Caco-2 (cell line): Measurements from ENCODE around the gene PLK5. TPM values are rescaled to one million over a fixed set of nuclear protein-coding genes. Genes with fewer than 3 reads are reported as not detected.
A peak's percentile ranks its signal among the peaks of the same experiment; 100 is the strongest.

ENCODE experiments used
- BruUV-seq: library from RNA; stranded (reverse); fragments of 400-500 nt; replicated peaks from 2 replicates; lab custom pipeline; 2021; lab: Mats Ljungman, UMichigan
- CTCF ChIA-PET: fragments of 300-600 bp; sonication (Branson Sonifier 250); formaldehyde crosslinking; loops from one replicate; lab custom pipeline; 2022; ENCODE audit warnings: antibody characterized with exemption; lab: Charles Lee
- POLR2A ChIA-PET: fragments of 300-600 bp; sonication (Branson Sonifier 250); formaldehyde crosslinking; loops from one replicate; lab custom pipeline; 2022; ENCODE audit warnings: antibody characterized with exemption; lab: Charles Lee
- DNase-seq, 2 experiments: peaks; one replicate each; pipeline versions ENCODE4 v3.0.0 to v3.0.0-alpha.2; 2020 to 2022
- H3K27me3 ChIP-seq: replicated peaks from 2 replicates; pipeline ENCODE4 v1.6.0; 2011; ENCODE audit warnings: low read length; ENCODE audit not compliant: control insufficient read depth, insufficient read depth
- H3K36me3 ChIP-seq: 2 replicates; pipeline ENCODE4 v1.5.1; 2011; ENCODE audit warnings: low read length; ENCODE audit not compliant: control insufficient read depth, insufficient read depth
- H3K4me1 ChIP-seq: fragments of 250-450 bp; sonication (Bioruptor Pico); 2 replicates; pipeline ENCODE4 v1.5.1; 2020; ENCODE audit warnings: mild to moderate bottlenecking
- H3K4me3 ChIP-seq: 2 replicates; pipeline ENCODE4 v1.5.1; 2011; ENCODE audit warnings: low read depth, mild to moderate bottlenecking, control low read depth, low read length
- H3K9me3 ChIP-seq: fragments of 250-450 bp; sonication (Bioruptor Pico); 2 replicates; pipeline ENCODE4 v1.5.1; 2020; ENCODE audit warnings: mild to moderate bottlenecking, moderate library complexity
- H3K27ac Mint-ChIP-seq: one replicate; pipeline ENCODE4 v1.8.0; 2022; ENCODE audit warnings: mixed read lengths; ENCODE audit not compliant: unreplicated experiment
- H3K27me3 Mint-ChIP-seq: one replicate; pipeline ENCODE4 v1.8.0; 2022; ENCODE audit warnings: mixed read lengths; ENCODE audit not compliant: insufficient read depth, unreplicated experiment
- H3K36me3 Mint-ChIP-seq: one replicate; pipeline ENCODE4 v1.8.0; 2022; ENCODE audit warnings: mild to moderate bottlenecking, mixed read lengths; ENCODE audit not compliant: insufficient read depth, unreplicated experiment
- H3K4me1 Mint-ChIP-seq: one replicate; pipeline ENCODE4 v1.8.0; 2022; ENCODE audit warnings: low read depth, mixed read lengths; ENCODE audit not compliant: unreplicated experiment
- H3K4me3 Mint-ChIP-seq: one replicate; pipeline ENCODE4 v1.8.0; 2022; ENCODE audit warnings: mild to moderate bottlenecking, moderate library complexity, mixed read lengths; ENCODE audit not compliant: unreplicated experiment
- H3K9me3 Mint-ChIP-seq: one replicate; pipeline ENCODE4 v1.8.0; 2022; ENCODE audit warnings: mixed read lengths; ENCODE audit not compliant: unreplicated experiment
- intact Hi-C: fragments of 100-400 bp; cut with micrococcal nuclease; formaldehyde crosslinking; loops from one replicate; pipeline ENCODE4 v1.10.0; 2022; ENCODE audit not compliant: unreplicated experiment
- total RNA-seq: library from RNA; stranded (reverse); gene quantifications from 2 replicates; pipeline ENCODE4 v1.2.3, GENCODE V29; 2022
- TF ChIP-seq, protein P1 (sequence below), 2 experiments: fragments of 200-600 bp in 1 of 2; IDR thresholded peaks; 1 replicate in 1 of 2; 2 replicates in 1 of 2; pipeline versions ENCODE4 v1.5.1 to v1.8.0; 2011 to 2022; ENCODE audit warnings: antibody characterized with exemption in 1 of 2, control low read depth in 1 of 2, inconsistent platforms in 1 of 2, low read depth in 1 of 2, low read length in 1 of 2, mild to moderate bottlenecking in 1 of 2, moderate library complexity in 1 of 2; ENCODE audit not compliant: insufficient read depth in 1 of 2, severe bottlenecking in 1 of 2, unreplicated experiment in 1 of 2

The PLK5 gene
- total RNA-seq, 1 experiment from 2014 or later = not detected

DNA sequence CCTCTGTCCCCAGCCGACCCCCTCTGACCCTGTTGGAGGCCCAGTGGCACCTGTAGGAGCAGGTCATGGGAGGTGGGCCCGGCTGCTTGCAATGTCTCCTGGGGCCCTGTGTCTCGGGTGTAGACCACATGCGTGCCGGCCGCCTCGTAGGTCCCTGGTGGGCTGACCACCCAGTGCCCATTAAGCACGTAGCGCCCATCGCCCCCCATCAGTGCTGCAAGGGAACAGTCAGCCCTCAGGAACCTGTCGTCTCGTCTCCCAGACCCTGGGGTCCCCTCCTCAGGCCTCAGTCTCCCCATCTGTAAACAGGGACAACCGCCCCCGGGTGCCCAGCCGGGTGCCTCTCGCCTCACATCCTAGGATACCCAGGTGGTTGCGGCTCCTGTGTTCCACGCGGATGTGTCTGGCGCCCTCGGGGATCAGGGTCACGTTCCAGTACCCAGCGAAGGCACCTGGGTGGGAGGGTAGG, 16.7 kb upstream of the PLK5 start:
- Mint-ChIP-seq H3K36me3 (peaks cover 37% of the 10 kb centered on the region), H3K27ac (peak overlapping the region; percentile 96), H3K4me3 (peak overlapping the region; percentile 94), H3K9me3 (no peaks in the 10 kb centered on the region), H3K27me3 (no peaks in the 10 kb centered on the region), H3K4me1 (peaks cover 12% of the 10 kb centered on the region)
- no peak overlapping the region for H3K4me3 ChIP-seq
- TF ChIP-seq, protein P1, sequence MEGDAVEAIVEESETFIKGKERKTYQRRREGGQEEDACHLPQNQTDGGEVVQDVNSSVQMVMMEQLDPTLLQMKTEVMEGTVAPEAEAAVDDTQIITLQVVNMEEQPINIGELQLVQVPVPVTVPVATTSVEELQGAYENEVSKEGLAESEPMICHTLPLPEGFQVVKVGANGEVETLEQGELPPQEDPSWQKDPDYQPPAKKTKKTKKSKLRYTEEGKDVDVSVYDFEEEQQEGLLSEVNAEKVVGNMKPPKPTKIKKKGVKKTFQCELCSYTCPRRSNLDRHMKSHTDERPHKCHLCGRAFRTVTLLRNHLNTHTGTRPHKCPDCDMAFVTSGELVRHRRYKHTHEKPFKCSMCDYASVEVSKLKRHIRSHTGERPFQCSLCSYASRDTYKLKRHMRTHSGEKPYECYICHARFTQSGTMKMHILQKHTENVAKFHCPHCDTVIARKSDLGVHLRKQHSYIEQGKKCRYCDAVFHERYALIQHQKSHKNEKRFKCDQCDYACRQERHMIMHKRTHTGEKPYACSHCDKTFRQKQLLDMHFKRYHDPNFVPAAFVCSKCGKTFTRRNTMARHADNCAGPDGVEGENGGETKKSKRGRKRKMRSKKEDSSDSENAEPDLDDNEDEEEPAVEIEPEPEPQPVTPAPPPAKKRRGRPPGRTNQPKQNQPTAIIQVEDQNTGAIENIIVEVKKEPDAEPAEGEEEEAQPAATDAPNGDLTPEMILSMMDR (IDR thresholded peaks at IDR 0.05; ENCODE audit: insufficient read depth in 1 of 2, low read depth in 1 of 2, low read length in 1 of 2, severe bottlenecking in 1 of 2, unreplicated experiment in 1 of 2) = no peak
- H3K4me1 ChIP-seq = peaks cover 32% of the 10 kb centered on the region
- intact Hi-C loops = no loop called here
- no peaks in the 10 kb centered on the region for H3K27me3 ChIP-seq
- ChIA-PET CTCF (no interaction called here), POLR2A (no interaction called here)
- no peaks in the 10 kb centered on the region for H3K9me3 ChIP-seq
- no TSS peak for BruUV-seq
- no peak for DNase-seq
- H3K36me3 ChIP-seq = peaks cover 1% of the 10 kb centered on the region; the same call in 1 of the 2 replicates

DNA sequence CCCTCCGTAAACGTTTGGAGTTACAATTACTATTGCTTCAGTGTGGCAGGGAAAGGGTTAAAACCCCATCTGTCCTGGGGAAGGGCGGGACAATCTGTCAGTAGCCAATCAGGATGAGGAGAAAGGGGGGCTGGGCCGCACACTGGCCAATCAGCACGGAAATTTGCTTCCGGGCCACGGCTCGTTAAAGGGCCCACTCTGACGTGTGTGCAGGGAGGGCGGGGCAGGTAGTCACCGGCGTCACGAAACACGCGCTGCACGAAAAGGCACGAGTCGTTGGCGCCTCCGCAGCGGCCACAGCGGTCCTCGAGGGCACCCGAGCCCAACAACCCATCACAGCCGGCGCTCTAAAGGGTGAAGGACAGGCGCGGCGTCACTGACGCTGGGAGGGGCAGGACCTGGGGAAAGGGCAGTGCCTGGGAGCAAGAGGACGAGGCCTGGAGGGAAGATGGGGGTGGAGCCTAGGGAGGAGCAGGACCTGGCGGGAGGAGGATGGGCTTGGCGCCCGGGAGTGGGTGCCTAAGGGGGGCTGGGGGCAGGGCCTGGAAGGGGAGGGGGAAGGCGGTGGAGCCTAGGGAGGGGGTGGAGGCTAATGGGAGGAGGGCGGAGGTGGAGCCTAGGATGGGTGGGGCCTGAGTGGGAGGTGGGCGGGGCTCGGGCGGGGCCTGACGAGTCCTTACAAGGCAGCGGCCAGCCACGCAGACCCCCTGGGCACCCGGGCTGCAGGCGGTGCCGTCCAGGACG, 15.9 kb upstream of the PLK5 start:
- Mint-ChIP-seq H3K36me3 (peaks cover 37% of the 10 kb centered on the region), H3K4me1 (peaks cover 12% of the 10 kb centered on the region), H3K27me3 (no peaks in the 10 kb centered on the region), H3K9me3 (no peaks in the 10 kb centered on the region), H3K27ac (peak overlapping the region; percentile 96), H3K4me3 (peak overlapping the region; percentile 94)
- TF ChIP-seq, protein P1 (IDR thresholded peaks at IDR 0.05; ENCODE audit: insufficient read depth in 1 of 2, low read depth in 1 of 2, low read length in 1 of 2, severe bottlenecking in 1 of 2, unreplicated experiment in 1 of 2) = no peak
- intact Hi-C loops = loop anchor here (2.0 kb wide), 1 partner anchor 37 kb away; no protein-coding TSS in a partner anchor
- peak overlapping the region; percentile 39 for H3K4me3 ChIP-seq
- CTCF ChIA-PET = no interaction called here
- POLR2A ChIA-PET = no interaction called here
- no peaks in the 10 kb centered on the region for H3K27me3 ChIP-seq
- peaks cover 34% of the 10 kb centered on the region for H3K4me1 ChIP-seq
- peaks cover 1% of the 10 kb centered on the region; the same call in 1 of the 2 replicates for H3K36me3 ChIP-seq
- peak; percentile 93 to 95 for DNase-seq
- no TSS peak for BruUV-seq
- no peaks in the 10 kb centered on the region for H3K9me3 ChIP-seq

DNA sequence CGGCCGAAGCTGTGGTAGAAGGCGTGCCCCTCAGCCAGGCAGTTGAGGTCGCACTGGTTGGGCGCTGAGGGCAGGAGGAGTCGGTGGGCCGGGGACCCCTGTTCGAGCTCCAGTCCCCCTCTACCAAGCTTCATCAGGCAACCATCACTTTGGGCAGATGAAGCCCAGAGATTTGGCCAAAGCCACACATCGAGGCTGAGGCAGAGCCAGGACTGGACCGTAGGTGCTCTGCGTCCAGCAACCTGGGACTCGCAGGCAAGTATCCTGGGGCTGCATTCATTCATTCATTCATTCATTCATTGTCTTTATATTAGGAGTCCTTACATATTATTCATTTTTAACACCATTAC, 15.4 kb upstream of the PLK5 start:
- no peak for DNase-seq
- Mint-ChIP-seq H3K4me3 (peak overlapping the region; percentile 94), H3K36me3 (peaks cover 37% of the 10 kb centered on the region), H3K27me3 (no peaks in the 10 kb centered on the region), H3K9me3 (no peaks in the 10 kb centered on the region), H3K4me1 (peaks cover 12% of the 10 kb centered on the region), H3K27ac (no peak overlapping the region)
- peaks cover 1% of the 10 kb centered on the region; the same call in 1 of the 2 replicates for H3K36me3 ChIP-seq
- peak overlapping the region; percentile 24 for H3K4me3 ChIP-seq
- H3K27me3 ChIP-seq = no peaks in the 10 kb centered on the region
- H3K9me3 ChIP-seq = no peaks in the 10 kb centered on the region
- H3K4me1 ChIP-seq = peaks cover 34% of the 10 kb centered on the region
- BruUV-seq = no TSS peak
- CTCF ChIA-PET = no interaction called here
- intact Hi-C loops = loop anchor here (2.0 kb wide), 1 partner anchor 38 kb away; no protein-coding TSS in a partner anchor
- TF ChIP-seq, protein P1 (IDR thresholded peaks at IDR 0.05; ENCODE audit: insufficient read depth in 1 of 2, low read depth in 1 of 2, low read length in 1 of 2, severe bottlenecking in 1 of 2, unreplicated experiment in 1 of 2) = no peak
- POLR2A ChIA-PET = no interaction called here
